K562 (cell line): ENCODE measurements around the gene KLF1. TPM values are rescaled to one million over a fixed set of nuclear protein-coding genes. Genes with fewer than 3 reads are reported as not detected.

Experiments used
- GTF2F1 ChIP-seq: IDR thresholded peaks from 2 replicates; pipeline ENCODE4 v1.6.1; 2011; ENCODE audit warnings: low read depth, low read length, improper control_type of control experiment
- HCFC1 ChIP-seq: IDR thresholded peaks from 2 replicates; pipeline ENCODE4 v1.6.1; 2012; ENCODE audit warnings: low read depth, low read length, improper control_type of control experiment
- HDAC2 ChIP-seq: fragments of 450-650 bp; IDR thresholded peaks from 2 replicates; pipeline ENCODE4 v1.6.1; 2016; ENCODE audit warnings: mild to moderate bottlenecking
- L3MBTL2 ChIP-seq: fragments of 450-650 bp; IDR thresholded peaks from 2 replicates; pipeline ENCODE4 v1.6.1; 2016; ENCODE audit warnings: mild to moderate bottlenecking, moderate library complexity
- NR2C2 ChIP-seq, 2 experiments: fragments of 200-800 bp in 1 of 2; sonication (Bioruptor generic) in 1 of 2; sonication (generic) in 1 of 2; formaldehyde crosslinking in 1 of 2; IDR thresholded peaks; 2 replicates each; pipeline versions ENCODE4 v1.6.1 to v1.8.0; 2016 to 2022; ENCODE audit warnings: mild to moderate bottlenecking in 1 of 2, missing compliant biosample characterization in 1 of 2, missing genetic modification characterization in 1 of 2, missing genetic modification reagents in 1 of 2
- NRF1 ChIP-seq, 2 experiments: fragments of 450-650 bp; IDR thresholded peaks in 1 of 2; conservative IDR thresholded peaks in 1 of 2; 2 replicates each; pipeline ENCODE4 v1.6.1; 2014; ENCODE audit warnings: mild to moderate bottlenecking in 2 of 2
- SAP30 ChIP-seq: fragments of 200-600 bp; sonication (generic); IDR thresholded peaks from 2 replicates; pipeline ENCODE4 v1.6.1; 2012; ENCODE audit warnings: borderline replicate concordance, low read depth, mild to moderate bottlenecking, moderate library complexity, low read length, control low read depth, inconsistent platforms; ENCODE audit not compliant: insufficient read depth, poor library complexity, severe bottlenecking
- SP1 ChIP-seq: sonication (generic); formaldehyde crosslinking; IDR thresholded peaks from 2 replicates; pipeline ENCODE4 v1.8.1; 2022; ENCODE audit warnings: mild to moderate bottlenecking, missing genetic modification reagents
- TCF7 ChIP-seq: sonication (generic); IDR thresholded peaks from 2 replicates; pipeline ENCODE4 v1.6.1; 2016; ENCODE audit warnings: antibody characterized with exemption, borderline replicate concordance
- U2AF1 ChIP-seq: fragments of 200-400 bp; formaldehyde crosslinking; optimal IDR thresholded peaks from 2 replicates; pipeline ENCODE3; 2017; ENCODE audit warnings: mild to moderate bottlenecking, low read depth, low read length, moderate library complexity
- ZNF165 ChIP-seq: fragments of 250-450 bp; sonication (Bioruptor Pico); IDR thresholded peaks from 2 replicates; pipeline ENCODE4 v1.4.0; 2020; ENCODE audit warnings: borderline replicate concordance
- polyA plus RNA-seq, 8 experiments: library from polyadenylated mRNA; depleted of rRNA in 4 of 8; stranded (reverse) in 5 of 8; unstranded in 3 of 8; fragments of >200 nt; fragmentation: Nextera tagmentation in 2 of 8; fragmentation: Illumina TruSeq in 1 of 8; extraction: Ambion mirVana in 2 of 8; extraction: Trizol in 1 of 8; gene quantifications; 2 replicates each; pipeline versions ENCODE4 v1.2.1 to v1.2.3, GENCODE V29; 2011 to 2014; ENCODE audit warnings: inconsistent platforms in 1 of 8, missing spikeins in 1 of 8
- total RNA-seq, 7 experiments: library from RNA; depleted of rRNA in 6 of 7; stranded (reverse); fragments of >200 nt in 6 of 7; fragmentation: Illumina TruSeq in 2 of 7; extraction: Trizol in 2 of 7; gene quantifications; 2 replicates each; pipeline versions ENCODE4 v1.2.1 to v1.2.3, GENCODE V29; 2011 to 2021; ENCODE audit warnings: low replicate concordance in 1 of 7
- TF ChIP-seq, protein P1 (sequence below): fragments of 150-350 bp; IDR thresholded peaks from 2 replicates; pipeline ENCODE4 v1.6.1; 2014; ENCODE audit warnings: low read depth, mild to moderate bottlenecking, low read length, borderline replicate concordance
- TF ChIP-seq, protein P2 (sequence below), 2 experiments: IDR thresholded peaks; 2 replicates each; pipeline ENCODE4 v1.6.1; 2012; ENCODE audit warnings: improper control_type of control experiment in 2 of 2, low read depth in 2 of 2, low read length in 2 of 2, borderline replicate concordance in 1 of 2
- TF ChIP-seq, protein P3 (sequence below): sonication (generic); formaldehyde crosslinking; IDR thresholded peaks from 2 replicates; pipeline ENCODE4 v1.8.0; 2022; ENCODE audit warnings: missing genetic modification reagents, mild to moderate bottlenecking, borderline replicate concordance
- TF ChIP-seq, protein P4 (sequence below): sonication (generic); formaldehyde crosslinking; IDR thresholded peaks from 2 replicates; pipeline ENCODE4 v1.5.0; 2020; ENCODE audit warnings: missing genetic modification reagents
- TF ChIP-seq, protein P5 (sequence below): sonication (generic); formaldehyde crosslinking; IDR thresholded peaks from 2 replicates; pipeline ENCODE4 v1.8.1; 2023; ENCODE audit warnings: mild to moderate bottlenecking, missing genetic modification reagents

Gene KLF1
- total and polyA plus RNA-seq, 9 of the 15 experiments (the other 6 are each of a cell fraction or from before 2014, with no cell fraction given), result 8.4 to 163 (median 47.3) TPM

DNA sequence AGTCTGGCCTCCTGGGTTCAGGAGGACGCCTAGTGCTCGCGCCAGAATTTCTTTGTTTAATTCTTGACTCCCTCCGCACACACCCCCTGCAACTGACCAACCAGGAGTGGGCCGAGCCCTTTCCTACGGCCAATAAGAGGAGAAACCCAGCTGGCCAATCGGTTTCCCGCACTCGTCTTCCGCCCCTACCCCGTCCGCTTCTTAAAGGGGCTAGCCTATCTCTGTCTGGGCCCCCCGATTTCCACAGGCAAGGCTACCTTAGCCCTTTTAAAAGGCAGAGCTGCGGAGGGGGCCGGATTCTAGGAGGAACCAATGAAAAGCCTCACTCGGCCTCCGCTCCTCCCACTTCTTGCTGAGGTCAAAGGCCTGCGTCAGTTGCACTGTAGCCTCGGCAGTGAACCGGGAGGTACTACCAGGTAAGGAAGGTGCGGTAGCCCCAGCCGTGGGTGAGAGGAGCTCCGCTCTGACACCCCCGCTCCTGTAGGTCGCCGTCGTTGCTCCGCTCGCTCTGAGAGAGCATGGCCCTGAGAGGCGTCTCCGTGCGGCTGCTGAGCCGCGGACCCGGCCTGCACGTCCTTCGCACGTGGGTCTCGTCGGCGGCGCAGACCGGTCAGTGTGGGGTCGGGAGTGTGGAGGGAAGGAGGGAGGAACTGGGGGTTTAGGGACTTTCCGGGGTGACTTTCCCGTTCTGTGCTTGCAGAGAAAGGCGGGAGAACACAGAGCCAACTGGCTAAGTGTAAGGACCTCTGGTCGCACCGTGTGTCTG, 4.0 kb upstream of the KLF1 start, which contains the start of gene GCDH (continued):
- TF ChIP-seq, protein P1, sequence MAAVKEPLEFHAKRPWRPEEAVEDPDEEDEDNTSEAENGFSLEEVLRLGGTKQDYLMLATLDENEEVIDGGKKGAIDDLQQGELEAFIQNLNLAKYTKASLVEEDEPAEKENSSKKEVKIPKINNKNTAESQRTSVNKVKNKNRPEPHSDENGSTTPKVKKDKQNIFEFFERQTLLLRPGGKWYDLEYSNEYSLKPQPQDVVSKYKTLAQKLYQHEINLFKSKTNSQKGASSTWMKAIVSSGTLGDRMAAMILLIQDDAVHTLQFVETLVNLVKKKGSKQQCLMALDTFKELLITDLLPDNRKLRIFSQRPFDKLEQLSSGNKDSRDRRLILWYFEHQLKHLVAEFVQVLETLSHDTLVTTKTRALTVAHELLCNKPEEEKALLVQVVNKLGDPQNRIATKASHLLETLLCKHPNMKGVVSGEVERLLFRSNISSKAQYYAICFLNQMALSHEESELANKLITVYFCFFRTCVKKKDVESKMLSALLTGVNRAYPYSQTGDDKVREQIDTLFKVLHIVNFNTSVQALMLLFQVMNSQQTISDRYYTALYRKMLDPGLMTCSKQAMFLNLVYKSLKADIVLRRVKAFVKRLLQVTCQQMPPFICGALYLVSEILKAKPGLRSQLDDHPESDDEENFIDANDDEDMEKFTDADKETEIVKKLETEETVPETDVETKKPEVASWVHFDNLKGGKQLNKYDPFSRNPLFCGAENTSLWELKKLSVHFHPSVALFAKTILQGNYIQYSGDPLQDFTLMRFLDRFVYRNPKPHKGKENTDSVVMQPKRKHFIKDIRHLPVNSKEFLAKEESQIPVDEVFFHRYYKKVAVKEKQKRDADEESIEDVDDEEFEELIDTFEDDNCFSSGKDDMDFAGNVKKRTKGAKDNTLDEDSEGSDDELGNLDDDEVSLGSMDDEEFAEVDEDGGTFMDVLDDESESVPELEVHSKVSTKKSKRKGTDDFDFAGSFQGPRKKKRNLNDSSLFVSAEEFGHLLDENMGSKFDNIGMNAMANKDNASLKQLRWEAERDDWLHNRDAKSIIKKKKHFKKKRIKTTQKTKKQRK, result 0 out of 2 replicates have a peak, but pooled peaks have one; percentile 13
- TF ChIP-seq NR2C2 (CRISPR knock-in tag; IDR thresholded peaks at IDR 0.05) (no peak), NR2C2 (tag; IDR thresholded peaks at IDR 0.05) (peak; percentile 93), SAP30 (peak; percentile 99), U2AF1 (no peak), TCF7 (no peak), GTF2F1 (0 out of 2 replicates have a peak, but pooled peaks have one; percentile 21), HCFC1 (peak; percentile 67), L3MBTL2 (peak; percentile 76), SP1 (peak; percentile 98), ZNF165 (no peak), HDAC2 (peak; percentile 97), NRF1 (conservative IDR thresholded peaks at IDR 0.05 in 1 of 2, IDR thresholded peaks at IDR 0.05 in 1 of 2) (peak; percentile 69 to 70)
- TF ChIP-seq, protein P2, sequence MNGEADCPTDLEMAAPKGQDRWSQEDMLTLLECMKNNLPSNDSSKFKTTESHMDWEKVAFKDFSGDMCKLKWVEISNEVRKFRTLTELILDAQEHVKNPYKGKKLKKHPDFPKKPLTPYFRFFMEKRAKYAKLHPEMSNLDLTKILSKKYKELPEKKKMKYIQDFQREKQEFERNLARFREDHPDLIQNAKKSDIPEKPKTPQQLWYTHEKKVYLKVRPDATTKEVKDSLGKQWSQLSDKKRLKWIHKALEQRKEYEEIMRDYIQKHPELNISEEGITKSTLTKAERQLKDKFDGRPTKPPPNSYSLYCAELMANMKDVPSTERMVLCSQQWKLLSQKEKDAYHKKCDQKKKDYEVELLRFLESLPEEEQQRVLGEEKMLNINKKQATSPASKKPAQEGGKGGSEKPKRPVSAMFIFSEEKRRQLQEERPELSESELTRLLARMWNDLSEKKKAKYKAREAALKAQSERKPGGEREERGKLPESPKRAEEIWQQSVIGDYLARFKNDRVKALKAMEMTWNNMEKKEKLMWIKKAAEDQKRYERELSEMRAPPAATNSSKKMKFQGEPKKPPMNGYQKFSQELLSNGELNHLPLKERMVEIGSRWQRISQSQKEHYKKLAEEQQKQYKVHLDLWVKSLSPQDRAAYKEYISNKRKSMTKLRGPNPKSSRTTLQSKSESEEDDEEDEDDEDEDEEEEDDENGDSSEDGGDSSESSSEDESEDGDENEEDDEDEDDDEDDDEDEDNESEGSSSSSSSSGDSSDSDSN (IDR thresholded peaks at IDR 0.05; ENCODE audit: borderline replicate concordance in 1 of 2, low read depth in 2 of 2, low read length in 2 of 2), result 0 out of 4 replicates have a peak, but pooled peaks of 1 of the 2 experiments have one; percentile 10
- TF ChIP-seq, protein P3, sequence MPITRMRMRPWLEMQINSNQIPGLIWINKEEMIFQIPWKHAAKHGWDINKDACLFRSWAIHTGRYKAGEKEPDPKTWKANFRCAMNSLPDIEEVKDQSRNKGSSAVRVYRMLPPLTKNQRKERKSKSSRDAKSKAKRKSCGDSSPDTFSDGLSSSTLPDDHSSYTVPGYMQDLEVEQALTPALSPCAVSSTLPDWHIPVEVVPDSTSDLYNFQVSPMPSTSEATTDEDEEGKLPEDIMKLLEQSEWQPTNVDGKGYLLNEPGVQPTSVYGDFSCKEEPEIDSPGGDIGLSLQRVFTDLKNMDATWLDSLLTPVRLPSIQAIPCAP (CRISPR knock-in tag), result no peak
- TF ChIP-seq, protein P4, sequence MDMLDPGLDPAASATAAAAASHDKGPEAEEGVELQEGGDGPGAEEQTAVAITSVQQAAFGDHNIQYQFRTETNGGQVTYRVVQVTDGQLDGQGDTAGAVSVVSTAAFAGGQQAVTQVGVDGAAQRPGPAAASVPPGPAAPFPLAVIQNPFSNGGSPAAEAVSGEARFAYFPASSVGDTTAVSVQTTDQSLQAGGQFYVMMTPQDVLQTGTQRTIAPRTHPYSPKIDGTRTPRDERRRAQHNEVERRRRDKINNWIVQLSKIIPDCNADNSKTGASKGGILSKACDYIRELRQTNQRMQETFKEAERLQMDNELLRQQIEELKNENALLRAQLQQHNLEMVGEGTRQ, result no peak
- TF ChIP-seq, protein P5, sequence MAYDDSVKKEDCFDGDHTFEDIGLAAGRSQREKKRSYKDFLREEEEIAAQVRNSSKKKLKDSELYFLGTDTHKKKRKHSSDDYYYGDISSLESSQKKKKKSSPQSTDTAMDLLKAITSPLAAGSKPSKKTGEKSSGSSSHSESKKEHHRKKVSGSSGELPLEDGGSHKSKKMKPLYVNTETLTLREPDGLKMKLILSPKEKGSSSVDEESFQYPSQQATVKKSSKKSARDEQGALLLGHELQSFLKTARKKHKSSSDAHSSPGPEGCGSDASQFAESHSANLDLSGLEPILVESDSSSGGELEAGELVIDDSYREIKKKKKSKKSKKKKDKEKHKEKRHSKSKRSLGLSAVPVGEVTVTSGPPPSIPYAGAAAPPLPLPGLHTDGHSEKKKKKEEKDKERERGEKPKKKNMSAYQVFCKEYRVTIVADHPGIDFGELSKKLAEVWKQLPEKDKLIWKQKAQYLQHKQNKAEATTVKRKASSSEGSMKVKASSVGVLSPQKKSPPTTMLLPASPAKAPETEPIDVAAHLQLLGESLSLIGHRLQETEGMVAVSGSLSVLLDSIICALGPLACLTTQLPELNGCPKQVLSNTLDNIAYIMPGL (CRISPR knock-in tag), result peak; percentile 87
